CD4-positive, alpha-beta memory T cell (primary cell): ENCODE measurements around the gene CT45A10. TPM values are rescaled to one million over a fixed set of nuclear protein-coding genes. Genes with fewer than 3 reads are reported as not detected.
"Not testable (repeated sequence)": the region's sequence is repeated elsewhere in the genome, so short reads cannot be mapped to it uniquely, and the experiment has no call there.

Source experiments
- CTCF ChIA-PET: fragments of 350-600 bp; sonication (Branson Sonifier 250); formaldehyde crosslinking; loops from one replicate; lab custom pipeline; 2021; ENCODE audit warnings: inconsistent platforms; ENCODE audit not compliant: partially characterized antibody; lab: Charles Lee
- POLR2A ChIA-PET: fragments of 350-600 bp; sonication (Branson Sonifier 250); formaldehyde crosslinking; loops from one replicate; lab custom pipeline; 2021; ENCODE audit not compliant: partially characterized antibody; lab: Charles Lee
- DNase-seq, 5 donors: peaks; one replicate each; pipeline versions ENCODE4 v3.0.0 to v3.0.0-alpha.2; 2020 to 2022; ENCODE audit warnings: mixed read lengths in 1 of 5
- H3K27ac ChIP-seq: one replicate; pipeline ENCODE4 v1.7.0; 2013; ENCODE audit warnings: low read depth, low read length
- H3K27me3 ChIP-seq: 2 replicates; pipeline ENCODE4 v1.7.0; 2013; ENCODE audit warnings: mild to moderate bottlenecking, low read length, moderate library complexity; ENCODE audit not compliant: insufficient read depth
- H3K36me3 ChIP-seq: 2 replicates; pipeline ENCODE4 v1.7.0; 2013; ENCODE audit warnings: mild to moderate bottlenecking, low read length, moderate library complexity; ENCODE audit not compliant: insufficient read depth
- H3K4me1 ChIP-seq: 2 replicates; pipeline ENCODE4 v1.7.0; 2013; ENCODE audit warnings: mild to moderate bottlenecking, low read length, moderate library complexity; ENCODE audit not compliant: insufficient read depth
- H3K4me3 ChIP-seq, 2 donors: one replicate each; pipeline ENCODE4 v1.7.0; 2013; ENCODE audit warnings: low read length in 2 of 2, mild to moderate bottlenecking in 1 of 2
- H3K9me3 ChIP-seq, 2 donors: one replicate each; pipeline ENCODE4 v1.7.0; 2013; ENCODE audit warnings: low read length in 2 of 2, control low read depth in 1 of 2; ENCODE audit not compliant: control insufficient read depth in 1 of 2
- H3K27ac Mint-ChIP-seq, 7 donors: one replicate each; pipeline ENCODE4 v1.8.0; 2020 to 2021; ENCODE audit warnings: mixed read lengths in 7 of 7, mild to moderate bottlenecking in 6 of 7, inconsistent platforms in 3 of 7, moderate library complexity in 3 of 7
- H3K27me3 Mint-ChIP-seq, 2 donors: one replicate each; pipeline ENCODE4 v1.8.0; 2020 to 2021; ENCODE audit warnings: mixed read lengths in 2 of 2
- H3K36me3 Mint-ChIP-seq, 2 donors: one replicate each; pipeline ENCODE4 v1.8.0; 2020 to 2021; ENCODE audit warnings: mixed read lengths in 2 of 2, inconsistent platforms in 1 of 2, mild to moderate bottlenecking in 1 of 2
- H3K4me1 Mint-ChIP-seq, 4 donors: one replicate each; pipeline ENCODE4 v1.8.0; 2020 to 2021; ENCODE audit warnings: mixed read lengths in 4 of 4, mild to moderate bottlenecking in 1 of 4
- H3K4me3 Mint-ChIP-seq, 8 donors: one replicate each; pipeline ENCODE4 v1.8.0; 2020 to 2021; ENCODE audit warnings: mixed read lengths in 8 of 8, mild to moderate bottlenecking in 7 of 8, moderate library complexity in 6 of 8, inconsistent platforms in 3 of 8
- H3K9me3 Mint-ChIP-seq, 8 donors: one replicate each; pipeline ENCODE4 v1.8.0; 2020 to 2021; ENCODE audit warnings: mixed read lengths in 8 of 8, mild to moderate bottlenecking in 5 of 8, inconsistent platforms in 3 of 8, moderate library complexity in 1 of 8
- intact Hi-C: fragments of 100-400 bp; cut with micrococcal nuclease; formaldehyde crosslinking; loops from one replicate; pipeline ENCODE4 v1.15.1; 2023
- polyA plus RNA-seq, 2 donors: library from polyadenylated mRNA; unstranded; fragments of 300-500 nt; fragmentation: Illumina TruSeq; gene quantifications; one replicate each; pipeline ENCODE4 v1.2.3, GENCODE V29; 2021
- total RNA-seq, 2 experiments: library from RNA; stranded (reverse); gene quantifications; one replicate each; pipeline ENCODE4 v1.2.3, GENCODE V29; 2021

Gene CT45A10
- total and polyA plus RNA-seq, 4 experiments from 2014 or later: not detected

GRCh38 chrX:135892781-135893180 lies 463 bp downstream of the CT45A10 start:
- Histone ChIP-seq H3K4me3 (no peak overlapping the region), H3K27ac (no peak overlapping the region), H3K4me1 (no peaks in the 10 kb centered on the region), H3K9me3 (no peaks in the 10 kb centered on the region), H3K36me3 (no peaks in the 10 kb centered on the region), H3K27me3 (no peaks in the 10 kb centered on the region)
- Mint-ChIP-seq H3K4me3 (no peak overlapping the region), H3K27me3 (no peaks in the 10 kb centered on the region), H3K36me3 (no peaks in the 10 kb centered on the region), H3K27ac (no peak overlapping the region), H3K9me3 (no peaks in the 10 kb centered on the region), H3K4me1 (no peaks in the 10 kb centered on the region)
- intact Hi-C loops: no loop called here
- ChIA-PET POLR2A (no interaction called here), CTCF (no interaction called here)
- no peak for DNase-seq

GRCh38 chrX:135890087-135890585 lies 3.1 kb downstream of the CT45A10 start:
- H3K4me1 ChIP-seq: no peaks in the 10 kb centered on the region
- Mint-ChIP-seq H3K4me3 (no peak overlapping the region), H3K27me3 (no peaks in the 10 kb centered on the region), H3K36me3 (no peaks in the 10 kb centered on the region), H3K4me1 (no peaks in the 10 kb centered on the region), H3K27ac (no peak overlapping the region), H3K9me3 (no peaks in the 10 kb centered on the region)
- DNase-seq: no peak
- ChIA-PET POLR2A (no interaction called here), CTCF (no interaction called here)
- H3K9me3 ChIP-seq: no peaks in the 10 kb centered on the region
- H3K27ac ChIP-seq: no peak overlapping the region
- intact Hi-C loops: no loop called here
- no peak overlapping the region for H3K4me3 ChIP-seq
- no peaks in the 10 kb centered on the region for H3K27me3 ChIP-seq
- no peaks in the 10 kb centered on the region for H3K36me3 ChIP-seq

DNA sequence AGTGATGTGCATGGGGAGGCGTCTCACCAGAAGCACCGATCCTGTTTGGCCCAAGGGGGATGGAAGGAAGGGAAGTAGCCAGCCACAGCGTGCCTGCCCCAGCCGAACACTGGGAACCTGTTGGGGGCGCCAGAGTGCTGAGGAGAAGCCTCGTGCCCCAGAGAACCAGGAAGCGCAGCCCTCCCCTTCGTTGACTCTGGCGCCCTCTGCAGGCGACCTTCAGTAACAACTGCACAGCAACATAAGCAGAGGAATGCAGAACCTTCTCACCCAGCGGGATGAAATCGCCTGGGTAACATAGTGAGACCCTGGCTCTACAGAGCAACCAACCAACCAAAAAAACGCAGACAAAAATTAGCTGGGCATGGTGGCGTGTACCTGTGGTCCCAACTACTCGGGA lies 4.3 kb downstream of the CT45A10 start:
- DNase-seq: peak in 2 of 5 donors; percentile 4 to 9
- H3K27me3 ChIP-seq, H3K4me3 Mint-ChIP-seq, H3K36me3 ChIP-seq, H3K4me1 Mint-ChIP-seq, H3K9me3 Mint-ChIP-seq, POLR2A ChIA-PET, H3K4me1 ChIP-seq, H3K4me3 ChIP-seq, H3K9me3 ChIP-seq, H3K27ac Mint-ChIP-seq, H3K36me3 Mint-ChIP-seq, H3K27me3 Mint-ChIP-seq, intact Hi-C loops, CTCF ChIA-PET, H3K27ac ChIP-seq: not testable (repeated sequence)

- H3K36me3 ChIP-seq, POLR2A ChIA-PET, H3K27me3 Mint-ChIP-seq, H3K36me3 Mint-ChIP-seq, H3K27ac Mint-ChIP-seq, H3K4me3 Mint-ChIP-seq, H3K27me3 ChIP-seq, H3K4me3 ChIP-seq, H3K9me3 ChIP-seq, H3K9me3 Mint-ChIP-seq, H3K4me1 ChIP-seq, DNase-seq, H3K4me1 Mint-ChIP-seq, H3K27ac ChIP-seq, intact Hi-C loops, CTCF ChIA-PET: not testable (repeated sequence)
These were observed 5.0 kb downstream of the CT45A10 start for GRCh38 chrX:135888230-135888629.

DNA sequence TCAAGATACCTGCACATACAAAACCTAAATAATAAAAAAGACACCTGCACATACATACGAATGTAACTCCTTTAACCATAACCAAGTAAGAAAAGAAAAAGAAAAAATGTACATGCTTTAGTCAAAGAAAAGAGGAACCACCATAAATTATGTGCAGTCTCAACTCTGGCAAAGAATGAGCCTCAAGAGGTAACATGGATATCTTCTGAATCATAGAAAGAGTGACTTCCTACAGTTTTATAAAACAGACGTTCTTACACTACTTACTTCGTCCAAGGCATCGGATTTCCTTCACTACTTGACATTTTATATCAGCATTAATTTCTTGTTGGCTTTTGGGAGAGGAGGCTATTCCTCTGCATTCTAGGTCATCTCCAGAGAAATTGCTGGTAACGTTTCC lies 10.5 kb downstream of the CT45A10 start:
- H3K9me3 ChIP-seq, H3K9me3 Mint-ChIP-seq, CTCF ChIA-PET, H3K36me3 ChIP-seq, H3K4me3 Mint-ChIP-seq, H3K36me3 Mint-ChIP-seq, H3K27me3 ChIP-seq, H3K27me3 Mint-ChIP-seq, H3K4me1 Mint-ChIP-seq, H3K4me3 ChIP-seq, H3K27ac Mint-ChIP-seq, intact Hi-C loops, POLR2A ChIA-PET, H3K4me1 ChIP-seq, DNase-seq, H3K27ac ChIP-seq: not testable (repeated sequence)

DNA sequence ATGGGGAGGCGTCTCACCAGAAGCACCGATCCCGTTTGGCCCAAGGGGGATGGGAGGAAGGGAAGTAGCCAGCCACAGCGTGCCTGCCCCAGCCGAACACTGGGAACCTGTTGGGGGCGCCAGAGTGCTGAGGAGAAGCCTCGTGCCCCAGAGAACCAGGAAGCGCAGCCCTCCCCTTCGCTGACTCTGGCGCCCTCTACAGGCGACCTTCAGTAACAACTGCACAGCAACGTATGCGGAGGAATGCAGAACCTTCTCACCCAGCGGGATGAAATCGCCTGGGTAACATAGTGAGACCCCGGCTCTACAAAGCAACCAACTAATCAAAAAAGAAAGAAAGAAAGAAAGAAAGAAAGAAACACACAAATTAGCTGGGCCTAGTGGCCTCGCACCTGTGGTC lies 21.5 kb downstream of the CT45A10 start, which contains the start of gene CT45A9:
TSS of gene CT45A9 (minus strand) at position 101 of the 400 bp plus-strand sequence. CDS start 3,751 bp downstream, outside the sequence.
- H3K9me3 ChIP-seq, H3K4me1 ChIP-seq, H3K9me3 Mint-ChIP-seq, H3K36me3 ChIP-seq, H3K27me3 Mint-ChIP-seq, H3K36me3 Mint-ChIP-seq, H3K4me1 Mint-ChIP-seq, POLR2A ChIA-PET, DNase-seq, H3K27ac Mint-ChIP-seq, H3K27me3 ChIP-seq, H3K27ac ChIP-seq, CTCF ChIA-PET, intact Hi-C loops, H3K4me3 ChIP-seq, H3K4me3 Mint-ChIP-seq: not testable (repeated sequence)

- H3K27me3 Mint-ChIP-seq, CTCF ChIA-PET, H3K27me3 ChIP-seq, H3K4me1 Mint-ChIP-seq, H3K4me3 ChIP-seq, H3K4me1 ChIP-seq, intact Hi-C loops, H3K9me3 ChIP-seq, H3K36me3 Mint-ChIP-seq, H3K9me3 Mint-ChIP-seq, H3K27ac Mint-ChIP-seq, POLR2A ChIA-PET, H3K27ac ChIP-seq, H3K4me3 Mint-ChIP-seq, DNase-seq, H3K36me3 ChIP-seq: not testable (repeated sequence)
These were observed 38.8 kb downstream of the CT45A10 start, which contains the start of gene CT45A8 for GRCh38 chrX:135854438-135854837. Gene CT45A8 (minus strand): TSS chrX:135854538. CDS start chrX:135850783, 3,755 bp downstream.

DNA sequence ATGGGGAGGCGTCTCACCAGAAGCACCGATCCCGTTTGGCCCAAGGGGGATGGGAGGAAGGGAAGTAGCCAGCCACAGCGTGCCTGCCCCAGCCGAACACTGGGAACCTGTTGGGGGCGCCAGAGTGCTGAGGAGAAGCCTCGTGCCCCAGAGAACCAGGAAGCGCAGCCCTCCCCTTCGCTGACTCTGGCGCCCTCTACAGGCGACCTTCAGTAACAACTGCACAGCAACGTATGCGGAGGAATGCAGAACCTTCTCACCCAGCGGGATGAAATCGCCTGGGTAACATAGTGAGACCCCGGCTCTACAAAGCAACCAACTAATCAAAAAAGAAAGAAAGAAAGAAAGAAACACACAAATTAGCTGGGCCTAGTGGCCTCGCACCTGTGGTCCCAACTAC lies 56.1 kb downstream of the CT45A10 start, which contains the start of gene CT45A7:
TSS of gene CT45A7 (minus strand) at position 101 of the 400 bp plus-strand sequence. CDS start 3,747 bp downstream, outside the sequence.
- H3K4me1 Mint-ChIP-seq, H3K36me3 Mint-ChIP-seq, H3K9me3 Mint-ChIP-seq, DNase-seq, H3K36me3 ChIP-seq, H3K4me3 Mint-ChIP-seq, H3K27ac ChIP-seq, H3K27me3 ChIP-seq, H3K4me1 ChIP-seq, CTCF ChIA-PET, POLR2A ChIA-PET, H3K27ac Mint-ChIP-seq, H3K9me3 ChIP-seq, H3K4me3 ChIP-seq, H3K27me3 Mint-ChIP-seq, intact Hi-C loops: not testable (repeated sequence)
